ENCODE results near the gene ID2. TPM values are rescaled to one million over a fixed set of nuclear protein-coding genes. Genes with fewer than 3 reads are reported as not detected.

The ID2 gene
- total and polyA plus RNA-seq, 2 of the 13 experiments (the other 11 are each of a cell fraction or from before 2014, with no cell fraction given) = 214 to 719 TPM

DNA sequence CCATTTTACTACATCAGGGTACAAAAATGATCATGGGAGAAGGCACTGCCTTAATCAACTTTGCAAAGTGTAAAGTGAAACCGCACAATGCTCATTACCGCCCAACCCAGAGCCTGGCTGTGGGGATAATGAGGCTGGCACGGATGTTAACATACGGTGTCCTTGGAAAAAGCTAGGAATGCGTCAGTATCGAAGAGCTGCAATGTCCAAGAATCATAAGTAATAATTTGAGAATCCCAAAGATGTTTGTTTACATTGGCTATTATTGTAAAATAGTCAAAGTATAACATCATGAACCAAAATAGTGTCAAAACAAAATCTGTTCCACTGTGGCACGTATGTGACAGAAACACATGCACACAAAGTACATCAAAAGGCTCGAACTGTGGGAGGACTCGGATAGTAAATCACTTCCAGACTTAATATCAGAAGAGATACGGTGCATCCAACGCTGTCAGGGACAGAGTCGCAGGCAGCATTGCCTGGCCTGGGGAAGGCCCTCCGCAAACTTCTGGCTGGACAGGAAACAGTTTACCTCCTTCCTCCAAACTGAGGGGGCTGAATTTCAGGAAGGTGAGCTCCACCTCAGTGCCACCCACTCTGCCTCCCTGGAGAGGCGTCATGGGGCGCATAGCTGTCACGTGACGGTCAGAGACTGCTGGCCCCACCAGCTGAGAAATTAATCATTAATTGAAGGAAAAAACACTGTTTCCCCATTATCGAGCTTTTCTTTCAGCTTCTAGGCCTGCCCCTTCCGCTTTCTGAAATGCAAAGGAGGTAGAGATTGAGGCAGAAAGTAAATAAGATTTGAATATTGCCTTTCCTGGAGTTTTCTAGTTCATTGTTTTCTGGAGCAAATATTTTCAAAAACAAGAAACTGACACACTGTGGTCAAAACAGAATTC lies 1.8 kb upstream of the ID2 start (continued):
- no peak for TF ChIP-seq SP1 (IDR thresholded peaks at IDR 0.05)
- 0 out of 2 replicates have a peak, but pooled peaks have one; percentile 56 for TF ChIP-seq SP1 (CRISPR knock-in tag; IDR thresholded peaks at IDR 0.05)
- peak; percentile 89 for TF ChIP-seq HDAC2 (CRISPR knock-in tag; IDR thresholded peaks at IDR 0.05)
- TF ChIP-seq ZSCAN5A (CRISPR knock-in tag; IDR thresholded peaks at IDR 0.05; ENCODE audit: borderline replicate concordance) = peak; percentile 16; the same call in 1 of the 2 replicates
- TF ChIP-seq POLR2G (IDR thresholded peaks at IDR 0.05; ENCODE audit: low read depth, low read length) = peak; percentile 96
- TF ChIP-seq GZF1 (CRISPR knock-in tag; IDR thresholded peaks at IDR 0.05) = peak; percentile 82; the same call in 1 of the 2 replicates
- TF ChIP-seq MED1 (CRISPR knock-in tag; IDR thresholded peaks at IDR 0.05) = peak; percentile 96
- TF ChIP-seq ZNF136 (CRISPR knock-in tag; IDR thresholded peaks at IDR 0.05; ENCODE audit: low read depth) = peak; percentile 97; the same call in 1 of the 2 replicates
- TF ChIP-seq, protein P1, sequence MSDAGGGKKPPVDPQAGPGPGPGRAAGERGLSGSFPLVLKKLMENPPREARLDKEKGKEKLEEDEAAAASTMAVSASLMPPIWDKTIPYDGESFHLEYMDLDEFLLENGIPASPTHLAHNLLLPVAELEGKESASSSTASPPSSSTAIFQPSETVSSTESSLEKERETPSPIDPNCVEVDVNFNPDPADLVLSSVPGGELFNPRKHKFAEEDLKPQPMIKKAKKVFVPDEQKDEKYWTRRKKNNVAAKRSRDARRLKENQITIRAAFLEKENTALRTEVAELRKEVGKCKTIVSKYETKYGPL (CRISPR knock-in tag; IDR thresholded peaks at IDR 0.05) = 0 out of 2 replicates have a peak, but pooled peaks have one; percentile 43
- TF ChIP-seq ZBTB34 (CRISPR knock-in tag; IDR thresholded peaks at IDR 0.05) = 0 out of 2 replicates have a peak, but pooled peaks have one; percentile 55
- TF ChIP-seq CREB1 (IDR thresholded peaks at IDR 0.05) = peak; percentile 87
- TF ChIP-seq CREB1 (CRISPR knock-in tag; IDR thresholded peaks at IDR 0.05) = peak; percentile 78

Measured in HepG2 (cell line).